IPS DF 6.9 (cell line): ENCODE measurements around the gene ATAD2B.

Source experiments
- DNase-seq: peaks from one replicate; pipeline ENCODE4 v3.0.0-alpha.2; 2013; ENCODE audit warnings: low read depth, low spot score
- H3K27ac ChIP-seq: one replicate; pipeline ENCODE4 v1.5.1; 2013; ENCODE audit warnings: low read length, control low read depth
- H3K27me3 ChIP-seq: 2 replicates; pipeline ENCODE4 v1.6.1; 2013; ENCODE audit warnings: mild to moderate bottlenecking, low read length; ENCODE audit not compliant: control insufficient read depth, insufficient read depth
- H3K36me3 ChIP-seq: 2 replicates; pipeline ENCODE4 v1.6.1; 2013; ENCODE audit warnings: low read length; ENCODE audit not compliant: control insufficient read depth, insufficient read depth
- H3K4me1 ChIP-seq: 2 replicates; pipeline ENCODE4 v1.6.1; 2013; ENCODE audit warnings: low read length; ENCODE audit not compliant: control insufficient read depth, insufficient read depth
- H3K4me3 ChIP-seq: 2 replicates; pipeline ENCODE4 v1.5.1; 2013; ENCODE audit warnings: mild to moderate bottlenecking, low read length
- H3K9me3 ChIP-seq: 2 replicates; pipeline ENCODE4 v1.6.1; 2013; ENCODE audit warnings: low read length, inconsistent platforms; ENCODE audit not compliant: control insufficient read depth, insufficient read depth
- WGBS: extraction: QIAGEN DNeasy Blood & Tissue Kit; methylation state at CpG from one replicate; pipeline ENCODE4 v1.1.7; 2013; ENCODE audit warnings: mixed read lengths, missing lambda C conversion rate; ENCODE audit not compliant: insufficient read length, insufficient coverage; 5-methylcytosine and 5-hydroxymethylcytosine counted together

Gene ATAD2B

DNA sequence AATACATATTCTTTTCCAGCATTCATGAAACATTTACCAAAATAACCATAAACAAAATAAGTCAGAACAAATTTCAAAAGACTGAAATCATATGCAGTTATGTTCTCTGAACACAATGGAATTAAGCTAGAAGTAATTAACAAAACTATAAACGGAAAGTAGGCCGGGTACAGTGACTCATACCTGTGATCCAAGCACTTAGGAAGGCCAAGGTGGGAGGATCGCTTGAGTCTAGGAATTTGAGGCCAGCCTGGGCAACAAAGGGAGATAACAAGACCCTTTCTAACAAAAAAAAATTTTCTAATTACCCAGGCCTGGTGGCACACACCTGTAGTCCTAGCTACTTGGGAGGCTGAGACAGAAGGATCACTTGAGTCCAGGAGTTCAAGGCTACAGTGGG lies 14.9 kb downstream of the ATAD2B start:
- Histone ChIP-seq H3K27me3 (no peaks in the 10 kb centered on the region), H3K4me1 (peaks cover 2% of the 10 kb centered on the region; the same call in 1 of the 2 replicates), H3K4me3 (no peak overlapping the region), H3K27ac (no peak overlapping the region), H3K36me3 (no peaks in the 10 kb centered on the region), H3K9me3 (no peaks in the 10 kb centered on the region)
- no CpG with 5 or more reads among the region's 3 CpGs for WGBS
- DNase-seq: no peak

DNA sequence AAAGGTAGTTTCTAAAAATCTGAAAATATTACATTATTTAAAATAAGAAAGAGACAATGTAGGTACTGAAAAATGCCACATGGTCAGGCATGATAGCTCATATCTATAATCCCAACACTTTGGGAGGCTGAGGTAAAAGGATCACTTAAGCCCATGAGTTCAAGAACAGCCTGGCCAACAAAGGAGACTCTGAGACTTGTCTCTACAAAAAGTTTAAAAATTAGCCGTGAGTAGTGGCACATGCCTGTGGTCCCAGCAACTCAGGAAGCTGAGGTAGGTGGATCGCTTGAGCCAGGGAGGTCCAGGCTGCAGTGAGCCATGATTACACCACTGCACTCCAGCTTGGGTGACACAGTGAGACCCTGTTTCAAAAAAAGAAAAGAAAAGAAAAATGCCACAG lies 21.8 kb downstream of the ATAD2B start:
- H3K4me3 ChIP-seq: no peak overlapping the region
- H3K9me3 ChIP-seq: no peaks in the 10 kb centered on the region
- H3K4me1 ChIP-seq: no peaks in the 10 kb centered on the region
- WGBS: no CpG with 5 or more reads among the region's 2 CpGs
- no peaks in the 10 kb centered on the region for H3K36me3 ChIP-seq
- H3K27ac ChIP-seq: no peak overlapping the region
- no peak for DNase-seq
- no peaks in the 10 kb centered on the region for H3K27me3 ChIP-seq

DNA sequence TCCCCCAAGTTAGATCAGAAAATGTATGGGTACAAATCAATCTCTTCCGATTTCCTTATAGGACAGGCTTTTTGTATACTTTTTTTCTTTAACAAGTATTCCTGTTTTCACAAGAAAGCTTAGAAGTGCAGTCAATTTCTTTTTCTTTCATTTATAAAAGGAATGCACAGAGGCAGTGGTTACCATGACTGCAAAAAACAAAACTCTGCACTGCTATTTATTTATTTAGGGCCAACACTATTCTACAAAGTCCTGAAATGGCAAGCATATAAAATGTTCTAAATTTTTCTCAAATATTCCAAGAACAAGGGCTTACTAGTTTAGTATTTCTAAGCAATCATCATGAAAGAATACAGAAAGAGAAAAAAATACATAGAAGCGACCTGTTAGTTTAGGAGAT lies 22.2 kb downstream of the ATAD2B start:
- WGBS: no CpG with 5 or more reads among the region's 2 CpGs
- no peaks in the 10 kb centered on the region for H3K4me1 ChIP-seq
- no peak overlapping the region for H3K27ac ChIP-seq
- H3K27me3 ChIP-seq: no peaks in the 10 kb centered on the region
- H3K9me3 ChIP-seq: no peaks in the 10 kb centered on the region
- no peak for DNase-seq
- no peak overlapping the region for H3K4me3 ChIP-seq
- H3K36me3 ChIP-seq: no peaks in the 10 kb centered on the region

DNA sequence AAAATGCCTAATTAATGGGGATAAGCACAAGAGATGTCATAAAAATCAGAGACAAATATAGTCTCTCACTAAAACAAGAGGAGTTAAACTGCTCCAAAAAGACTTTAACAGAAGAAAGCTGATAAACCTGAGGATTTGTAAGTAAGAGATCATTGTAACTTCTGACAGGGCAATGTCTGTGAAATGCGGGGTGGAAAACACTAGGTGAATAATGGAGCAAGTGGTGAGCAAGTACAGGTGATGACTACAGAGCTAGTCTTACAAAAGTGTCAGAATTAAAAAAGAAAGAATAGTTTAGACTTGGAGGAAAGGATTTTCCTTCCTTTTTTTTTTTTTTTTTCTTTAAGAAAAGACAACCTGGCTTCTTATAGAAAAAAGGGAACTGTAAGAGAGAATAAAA lies 22.7 kb downstream of the ATAD2B start:
- H3K4me1 ChIP-seq: no peaks in the 10 kb centered on the region
- no peak overlapping the region for H3K4me3 ChIP-seq
- no CpG with 5 or more reads among the region's 1 CpG for WGBS
- H3K27me3 ChIP-seq: no peaks in the 10 kb centered on the region
- DNase-seq: no peak
- no peak overlapping the region for H3K27ac ChIP-seq
- H3K9me3 ChIP-seq: no peaks in the 10 kb centered on the region
- H3K36me3 ChIP-seq: no peaks in the 10 kb centered on the region

DNA sequence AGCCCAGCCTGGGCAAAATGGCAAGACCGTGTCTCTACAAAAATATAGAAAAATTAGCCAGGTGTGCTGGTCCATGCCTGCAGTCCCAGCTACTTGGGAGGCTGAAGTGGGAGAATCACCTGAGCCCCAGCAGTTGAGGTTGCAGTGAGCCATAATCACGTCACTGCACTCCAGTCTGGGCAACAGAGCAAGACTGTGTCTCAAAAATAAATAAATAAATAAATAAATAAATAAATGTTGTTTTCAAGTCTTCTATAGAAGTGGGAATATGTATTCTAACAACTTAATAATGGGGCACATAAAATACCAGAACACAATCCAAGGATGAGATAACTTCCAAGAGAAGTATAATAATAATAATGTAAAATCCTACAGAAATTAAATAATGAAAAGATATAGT lies 23.9 kb downstream of the ATAD2B start:
- Histone ChIP-seq H3K36me3 (no peaks in the 10 kb centered on the region), H3K4me3 (no peak overlapping the region), H3K4me1 (no peaks in the 10 kb centered on the region), H3K9me3 (no peaks in the 10 kb centered on the region), H3K27ac (no peak overlapping the region), H3K27me3 (no peaks in the 10 kb centered on the region)
- no CpG with 5 or more reads among the region's 2 CpGs for WGBS
- no peak for DNase-seq

DNA sequence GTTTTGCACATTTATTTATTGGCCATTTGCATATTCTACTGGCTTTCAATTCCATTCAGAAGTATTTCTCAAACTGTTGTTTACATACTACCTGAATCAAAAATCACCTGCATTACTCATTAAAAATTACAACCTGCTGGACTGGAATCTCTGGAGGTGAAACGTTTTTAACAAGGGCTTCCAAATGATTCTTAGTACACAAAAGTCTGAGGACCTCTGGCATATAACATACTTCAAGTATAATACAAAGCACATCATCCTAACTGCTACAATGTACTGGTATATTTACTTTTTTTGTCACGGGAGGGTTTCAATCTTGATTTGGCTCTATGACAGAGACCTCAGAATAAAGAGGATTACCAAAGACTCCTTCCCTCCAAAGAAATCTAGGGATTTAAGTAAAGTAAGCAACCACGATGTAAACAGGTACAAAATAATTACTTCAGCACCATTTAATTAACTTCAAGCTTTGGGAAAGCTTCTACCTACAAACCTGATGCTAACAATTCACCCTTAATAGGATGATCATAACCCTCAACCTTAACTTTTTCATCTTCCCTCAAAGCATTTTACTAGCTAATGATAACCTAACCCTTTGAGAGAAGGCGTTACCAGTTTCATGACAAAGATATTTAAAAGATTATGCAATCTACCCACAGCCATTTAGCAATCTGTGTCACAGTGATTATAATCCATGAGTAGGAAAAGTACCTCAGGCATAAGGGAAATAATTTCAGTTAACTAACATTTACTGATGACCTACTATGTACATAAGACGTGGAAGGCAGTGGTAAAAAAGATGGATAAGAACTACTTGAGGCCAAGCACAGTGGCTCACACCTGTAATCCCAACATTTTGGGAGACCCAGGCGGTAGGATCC lies 24.7 kb downstream of the ATAD2B start:
- Histone ChIP-seq H3K27me3 (no peaks in the 10 kb centered on the region), H3K27ac (no peak overlapping the region), H3K9me3 (no peaks in the 10 kb centered on the region), H3K36me3 (no peaks in the 10 kb centered on the region), H3K4me1 (no peaks in the 10 kb centered on the region), H3K4me3 (no peak overlapping the region)
- no peak for DNase-seq
- no CpG with 5 or more reads among the region's 6 CpGs for WGBS

DNA sequence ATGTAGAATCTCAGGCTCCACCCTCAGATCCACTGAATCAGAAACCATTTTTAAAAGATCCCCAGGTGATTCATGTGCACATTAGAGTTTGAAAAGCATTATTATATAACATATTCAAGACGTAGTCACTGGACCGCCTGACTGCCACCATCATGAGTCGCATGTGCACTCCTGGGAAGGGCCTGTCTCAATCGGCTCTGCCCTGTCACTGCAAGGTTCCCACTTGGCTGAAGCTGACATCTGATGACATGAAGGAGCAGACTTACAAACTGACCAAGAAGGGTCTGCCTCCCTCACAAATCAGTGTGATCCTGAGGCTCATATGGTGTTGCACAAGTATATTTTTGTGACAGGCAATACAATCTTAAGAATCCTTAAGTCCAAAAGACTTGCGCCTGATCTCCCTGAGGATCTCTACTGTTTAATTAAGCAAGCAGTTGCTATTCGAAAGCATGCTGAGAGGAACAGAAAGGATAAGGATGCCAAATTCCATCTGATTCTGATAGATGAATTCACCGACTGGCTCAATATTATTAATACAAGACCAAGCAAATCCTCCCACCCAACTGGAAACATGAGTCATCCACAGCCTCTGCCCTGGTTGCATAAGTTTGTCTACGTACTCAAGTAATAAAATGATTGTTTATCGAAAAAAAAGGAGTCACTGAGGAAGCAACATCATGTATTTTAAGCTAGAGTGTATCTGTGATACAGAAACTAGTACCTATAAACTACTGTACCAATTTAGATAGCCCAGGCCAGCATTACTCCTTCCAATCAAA lies 26.2 kb downstream of the ATAD2B start:
- no peaks in the 10 kb centered on the region for H3K4me1 ChIP-seq
- H3K4me3 ChIP-seq: no peak overlapping the region
- H3K27ac ChIP-seq: no peak overlapping the region
- no peak for DNase-seq
- no peaks in the 10 kb centered on the region for H3K36me3 ChIP-seq
- H3K27me3 ChIP-seq: no peaks in the 10 kb centered on the region
- no CpG with 5 or more reads among the region's 9 CpGs for WGBS
- no peaks in the 10 kb centered on the region for H3K9me3 ChIP-seq

DNA sequence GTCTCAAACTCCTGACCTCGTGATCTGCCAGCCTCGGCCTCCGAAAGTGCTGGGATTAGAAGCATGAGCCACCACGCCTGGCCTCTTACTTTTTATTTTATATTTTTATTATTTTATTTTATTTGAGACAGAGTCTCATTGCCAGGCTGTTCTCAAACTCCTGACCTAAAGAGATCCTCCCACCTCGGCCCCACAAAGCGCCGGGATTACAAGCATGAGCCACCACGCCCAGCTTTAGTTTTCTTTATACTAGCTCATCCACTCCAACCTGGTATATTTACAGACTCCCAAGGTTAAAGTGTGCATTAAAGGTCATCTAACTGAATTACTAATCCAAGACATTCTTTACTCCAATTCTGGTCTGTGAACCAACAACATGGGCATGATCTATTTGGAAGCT lies 26.8 kb downstream of the ATAD2B start:
- Histone ChIP-seq H3K27ac (no peak overlapping the region), H3K36me3 (no peaks in the 10 kb centered on the region), H3K27me3 (no peaks in the 10 kb centered on the region), H3K9me3 (no peaks in the 10 kb centered on the region), H3K4me1 (no peaks in the 10 kb centered on the region), H3K4me3 (no peak overlapping the region)
- WGBS: no CpG with 5 or more reads among the region's 8 CpGs
- no peak for DNase-seq

DNA sequence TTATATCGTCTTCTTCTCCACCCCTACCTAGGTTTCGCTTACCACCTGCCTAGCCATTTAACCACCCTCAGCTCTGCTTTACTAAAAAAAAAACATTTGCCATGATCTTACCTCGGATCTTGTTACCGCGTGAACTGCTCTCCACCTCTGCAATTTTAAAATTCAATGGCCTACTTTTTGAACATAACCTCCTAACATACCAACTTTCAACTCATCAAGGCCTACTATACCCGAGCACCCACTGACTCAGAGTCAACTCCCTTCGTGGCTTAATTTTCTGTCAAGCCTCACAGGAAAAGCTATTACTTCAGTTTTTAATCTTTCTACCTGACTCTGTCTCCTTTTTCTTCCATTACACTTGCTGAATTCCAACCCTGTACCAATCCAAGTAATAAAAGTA lies 55.7 kb downstream of the ATAD2B start:
- Histone ChIP-seq H3K4me3 (no peak overlapping the region), H3K9me3 (no peaks in the 10 kb centered on the region), H3K27me3 (no peaks in the 10 kb centered on the region), H3K36me3 (no peaks in the 10 kb centered on the region; the same call in 1 of the 2 replicates), H3K4me1 (no peaks in the 10 kb centered on the region), H3K27ac (no peak overlapping the region)
- no peak for DNase-seq
- 100% methylated on average over 4 of the region's 7 CpGs for WGBS

DNA sequence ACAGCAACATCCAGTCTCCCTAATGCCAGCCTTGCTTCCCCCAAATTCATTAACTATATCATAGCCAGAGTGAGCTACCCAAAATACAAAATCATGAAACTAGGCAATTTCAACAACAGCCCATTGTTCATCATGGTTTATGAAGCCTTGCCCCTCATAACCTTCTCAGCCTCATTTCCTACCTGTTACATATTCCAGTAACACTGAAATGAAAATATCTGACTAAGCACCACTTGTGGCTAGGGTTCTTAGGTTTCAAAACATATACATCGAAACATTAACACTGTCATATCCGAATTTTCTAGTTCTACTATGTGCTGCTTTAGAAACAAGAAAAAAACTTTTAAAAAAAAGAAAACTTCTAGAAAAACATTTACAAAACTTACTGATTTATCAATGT lies 59.5 kb downstream of the ATAD2B start:
- Histone ChIP-seq H3K27ac (no peak overlapping the region), H3K9me3 (no peaks in the 10 kb centered on the region), H3K4me1 (no peaks in the 10 kb centered on the region), H3K27me3 (no peaks in the 10 kb centered on the region), H3K4me3 (no peak overlapping the region), H3K36me3 (no peaks in the 10 kb centered on the region)
- DNase-seq: no peak
- no CpG with 5 or more reads among the region's 2 CpGs for WGBS
